OCI-LY1 (cell line): Measurements from ENCODE around the gene MAST3.
A peak's percentile ranks its signal among the peaks of the same experiment; 100 is the strongest.

ENCODE experiments used
- H2AFZ ChIP-seq: fragments of 200-600 bp; sonication (generic), shearing (Covaris generic); 2 replicates; pipeline ENCODE4 v1.6.0; 2014; ENCODE audit warnings: antibody characterized with exemption, mild to moderate bottlenecking, low read length
- H3F3A ChIP-seq: fragments of 200-600 bp; sonication (generic), shearing (Covaris generic); 2 replicates; pipeline ENCODE4 v1.6.0; 2014; ENCODE audit warnings: mild to moderate bottlenecking, antibody characterized with exemption, low read length, moderate library complexity; ENCODE audit not compliant: insufficient read depth
- H3K27ac ChIP-seq: fragments of 200-600 bp; sonication (generic); 2 replicates; pipeline ENCODE4 v1.5.1; 2014; ENCODE audit warnings: low read length, mixed run types, mild to moderate bottlenecking, low read depth; ENCODE audit not compliant: poor library complexity, severe bottlenecking
- H3K27me3 ChIP-seq: fragments of 200-600 bp; sonication (generic); 2 replicates; pipeline ENCODE4 v1.6.0; 2014; ENCODE audit warnings: antibody characterized with exemption, mild to moderate bottlenecking, low read length, moderate library complexity; ENCODE audit not compliant: insufficient read depth
- H3K36me3 ChIP-seq: fragments of 200-600 bp; sonication (generic); 2 replicates; pipeline ENCODE4 v1.6.1; 2014; ENCODE audit warnings: mild to moderate bottlenecking, antibody characterized with exemption, low read length, moderate library complexity, mixed read lengths; ENCODE audit not compliant: insufficient read depth
- H3K4me1 ChIP-seq: fragments of 200-600 bp; sonication (generic); 2 replicates; pipeline ENCODE4 v1.5.1; 2014; ENCODE audit warnings: mild to moderate bottlenecking, low read length, moderate library complexity; ENCODE audit not compliant: insufficient read depth, severe bottlenecking
- H3K4me2 ChIP-seq: fragments of 200-600 bp; sonication (generic), shearing (Covaris generic); 2 replicates; pipeline ENCODE4 v1.6.1; 2014; ENCODE audit warnings: low read length
- H3K4me3 ChIP-seq: fragments of 200-600 bp; sonication (generic); 2 replicates; pipeline ENCODE4 v1.5.1; 2014; ENCODE audit warnings: low read length, low read depth, mild to moderate bottlenecking, mixed read lengths; ENCODE audit not compliant: poor library complexity, severe bottlenecking
- H3K79me2 ChIP-seq: fragments of 200-600 bp; shearing (Covaris generic); 2 replicates; pipeline ENCODE4 v1.6.1; 2016; ENCODE audit warnings: mixed run types, low read length, mixed read lengths; ENCODE audit not compliant: insufficient read depth
- H3K9ac ChIP-seq: fragments of 200-600 bp; sonication (generic), shearing (Covaris generic); 2 replicates; pipeline ENCODE4 v1.6.1; 2014; ENCODE audit warnings: mild to moderate bottlenecking, low read length, mixed read lengths
- H3K9me2 ChIP-seq: fragments of 200-600 bp; sonication (generic), shearing (Covaris generic); 2 replicates; pipeline ENCODE4 v1.6.1; 2014; ENCODE audit warnings: low read depth, mild to moderate bottlenecking, low read length, mixed read lengths
- H3K9me3 ChIP-seq: fragments of 200-600 bp; shearing (Covaris generic); 2 replicates; pipeline ENCODE4 v1.6.1; 2014; ENCODE audit warnings: low read length, mixed read lengths
- H4K20me1 ChIP-seq: fragments of 200-600 bp; sonication (generic), shearing (Covaris generic); 2 replicates; pipeline ENCODE4 v1.6.0; 2016; ENCODE audit warnings: mild to moderate bottlenecking, low read length; ENCODE audit not compliant: insufficient read depth
- EZH2 ChIP-seq: fragments of 200-600 bp; sonication (generic), shearing (Covaris generic); IDR thresholded peaks from 2 replicates; pipeline ENCODE4 v1.8.0; 2017; ENCODE audit warnings: borderline replicate concordance, mixed run types, mild to moderate bottlenecking, antibody characterized with exemption, low read length, moderate library complexity, mixed read lengths
- TF ChIP-seq, protein P1 (sequence below): fragments of 200-600 bp; sonication (generic), shearing (Covaris generic); IDR thresholded peaks from 2 replicates; pipeline ENCODE4 v1.5.1; 2017; ENCODE audit warnings: mild to moderate bottlenecking, antibody characterized with exemption, low read length, moderate library complexity, mixed read lengths

Gene MAST3

DNA sequence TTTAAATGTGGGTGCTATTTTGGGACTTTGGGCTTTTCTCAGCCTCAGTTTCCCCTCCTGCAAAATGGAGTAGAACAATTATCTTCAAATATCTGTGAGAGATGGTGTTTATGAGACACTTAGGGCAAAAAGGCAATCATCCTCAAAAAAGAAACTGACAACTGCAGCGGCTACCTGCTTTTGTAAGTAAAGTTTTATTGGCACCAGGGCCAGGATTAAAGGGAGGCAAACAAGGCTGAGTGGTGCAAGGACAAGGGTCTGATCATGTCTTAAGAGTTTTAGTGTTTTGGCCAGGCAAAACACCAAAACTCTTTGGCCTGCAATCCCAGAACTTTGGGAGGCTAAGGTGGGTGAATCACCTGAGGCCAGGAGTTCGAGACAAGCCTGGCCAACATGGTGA is 1.3 kb upstream of the MAST3 start:
- no peaks in the 10 kb centered on the region for H3K9me3 ChIP-seq
- H3K9me2 ChIP-seq = no peaks in the 10 kb centered on the region
- no peaks in the 10 kb centered on the region for H3K27me3 ChIP-seq
- no peaks in the 10 kb centered on the region for H3F3A ChIP-seq
- H3K9ac ChIP-seq = no peak overlapping the region
- 0 out of 2 replicates have a peak, but pooled peaks cover 4% of the 10 kb centered on the region for H3K36me3 ChIP-seq
- no peaks in the 10 kb centered on the region for H4K20me1 ChIP-seq
- peak overlapping the region; percentile 22 for H3K27ac ChIP-seq
- no peak overlapping the region for H2AFZ ChIP-seq
- no peaks in the 10 kb centered on the region for H3K79me2 ChIP-seq
- no peak overlapping the region for H3K4me2 ChIP-seq
- H3K4me3 ChIP-seq = no peak overlapping the region
- peaks cover 46% of the 10 kb centered on the region for H3K4me1 ChIP-seq
- no peak for TF ChIP-seq EZH2
- TF ChIP-seq, protein P1, sequence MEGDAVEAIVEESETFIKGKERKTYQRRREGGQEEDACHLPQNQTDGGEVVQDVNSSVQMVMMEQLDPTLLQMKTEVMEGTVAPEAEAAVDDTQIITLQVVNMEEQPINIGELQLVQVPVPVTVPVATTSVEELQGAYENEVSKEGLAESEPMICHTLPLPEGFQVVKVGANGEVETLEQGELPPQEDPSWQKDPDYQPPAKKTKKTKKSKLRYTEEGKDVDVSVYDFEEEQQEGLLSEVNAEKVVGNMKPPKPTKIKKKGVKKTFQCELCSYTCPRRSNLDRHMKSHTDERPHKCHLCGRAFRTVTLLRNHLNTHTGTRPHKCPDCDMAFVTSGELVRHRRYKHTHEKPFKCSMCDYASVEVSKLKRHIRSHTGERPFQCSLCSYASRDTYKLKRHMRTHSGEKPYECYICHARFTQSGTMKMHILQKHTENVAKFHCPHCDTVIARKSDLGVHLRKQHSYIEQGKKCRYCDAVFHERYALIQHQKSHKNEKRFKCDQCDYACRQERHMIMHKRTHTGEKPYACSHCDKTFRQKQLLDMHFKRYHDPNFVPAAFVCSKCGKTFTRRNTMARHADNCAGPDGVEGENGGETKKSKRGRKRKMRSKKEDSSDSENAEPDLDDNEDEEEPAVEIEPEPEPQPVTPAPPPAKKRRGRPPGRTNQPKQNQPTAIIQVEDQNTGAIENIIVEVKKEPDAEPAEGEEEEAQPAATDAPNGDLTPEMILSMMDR = no peak

DNA sequence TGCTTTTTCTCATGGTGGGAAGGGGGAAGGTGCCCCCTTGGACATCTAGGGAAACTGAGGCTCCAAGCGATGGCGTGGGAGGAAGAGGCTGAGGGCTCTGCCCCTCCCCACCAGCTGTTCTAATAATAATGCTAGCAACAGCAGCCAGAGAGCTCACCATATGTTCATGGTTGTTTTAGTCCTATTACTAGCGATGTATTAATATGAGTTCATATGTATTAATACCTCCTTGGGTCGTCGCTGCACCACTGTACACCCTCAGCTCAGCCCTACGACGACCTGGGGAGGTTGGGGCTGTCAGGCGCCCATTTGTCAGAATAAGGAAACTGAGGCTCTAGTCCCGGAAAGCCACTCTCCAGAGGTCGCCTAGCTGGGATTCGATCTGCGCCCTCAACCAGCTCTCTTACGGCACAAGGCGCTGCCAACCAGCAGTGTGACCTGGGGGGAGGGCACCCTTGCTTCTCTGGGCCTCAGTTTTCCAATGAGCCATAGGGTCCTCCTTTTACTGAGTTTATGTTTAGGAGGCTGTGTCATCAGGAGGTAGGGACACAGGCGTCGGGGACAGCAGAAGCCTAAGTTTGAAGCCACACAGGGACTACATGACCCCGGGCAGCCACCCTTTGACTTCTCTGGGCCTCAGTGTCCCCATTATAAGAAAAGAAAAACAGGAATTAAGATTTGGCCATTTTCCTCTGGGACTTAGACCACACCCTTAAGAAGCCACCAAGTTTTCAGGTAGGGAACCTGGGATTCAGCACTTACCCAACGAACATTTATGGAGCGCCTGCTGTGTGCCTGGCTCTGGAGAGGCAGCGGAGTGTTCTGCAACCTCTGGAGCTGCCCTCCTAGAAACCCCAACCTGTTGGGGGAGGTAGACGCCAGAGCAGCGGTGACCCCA is 664 bp downstream of the MAST3 start:
- H3K27me3 ChIP-seq = no peaks in the 10 kb centered on the region
- H3K4me3 ChIP-seq = peak overlapping the region; percentile 85
- no peaks in the 10 kb centered on the region for H3F3A ChIP-seq
- peak overlapping the region; percentile 87 for H3K27ac ChIP-seq
- no peak for TF ChIP-seq EZH2
- TF ChIP-seq, protein P1 = no peak
- H3K9ac ChIP-seq = peak overlapping the region; percentile 64
- H2AFZ ChIP-seq = no peak overlapping the region
- 0 out of 2 replicates have a peak, but pooled peaks cover 4% of the 10 kb centered on the region for H3K36me3 ChIP-seq
- H3K4me1 ChIP-seq = peaks cover 46% of the 10 kb centered on the region
- H4K20me1 ChIP-seq = no peaks in the 10 kb centered on the region
- no peaks in the 10 kb centered on the region for H3K79me2 ChIP-seq
- H3K9me2 ChIP-seq = no peaks in the 10 kb centered on the region
- peak overlapping the region; percentile 85 for H3K4me2 ChIP-seq
- H3K9me3 ChIP-seq = no peaks in the 10 kb centered on the region

- peaks cover 48% of the 10 kb centered on the region for H3K4me1 ChIP-seq
- H3K9me3 ChIP-seq = no peaks in the 10 kb centered on the region
- no peaks in the 10 kb centered on the region for H3K9me2 ChIP-seq
- H3K27me3 ChIP-seq = no peaks in the 10 kb centered on the region
- peak overlapping the region; percentile 87 for H3K27ac ChIP-seq
- peak overlapping the region; percentile 64 for H3K9ac ChIP-seq
- H3K36me3 ChIP-seq = 0 out of 2 replicates have a peak, but pooled peaks cover 4% of the 10 kb centered on the region
- no peak overlapping the region for H2AFZ ChIP-seq
- H4K20me1 ChIP-seq = no peaks in the 10 kb centered on the region
- H3F3A ChIP-seq = no peaks in the 10 kb centered on the region
- H3K4me2 ChIP-seq = peak overlapping the region; percentile 85
- H3K79me2 ChIP-seq = no peaks in the 10 kb centered on the region
- H3K4me3 ChIP-seq = peak overlapping the region; percentile 85
- TF ChIP-seq, protein P1 = no peak
- TF ChIP-seq EZH2 = no peak
Observed at GRCh38 chr19:18098891-18099622, 1.5 kb downstream of the MAST3 start.
